ENCODE data around the gene FARS2. TPM values are rescaled to one million over a fixed set of nuclear protein-coding genes. Genes with fewer than 3 reads are reported as not detected.
A peak's percentile ranks its signal among the peaks of the same experiment; 100 is the strongest.
"Not testable (repeated sequence)": the region's sequence is repeated elsewhere in the genome, so short reads cannot be mapped to it uniquely, and the experiment has no call there.

Gene FARS2
- total and polyA plus RNA-seq, 5 donors from 2014 or later = 26.9 to 39.7 (median 34.9) TPM

DNA sequence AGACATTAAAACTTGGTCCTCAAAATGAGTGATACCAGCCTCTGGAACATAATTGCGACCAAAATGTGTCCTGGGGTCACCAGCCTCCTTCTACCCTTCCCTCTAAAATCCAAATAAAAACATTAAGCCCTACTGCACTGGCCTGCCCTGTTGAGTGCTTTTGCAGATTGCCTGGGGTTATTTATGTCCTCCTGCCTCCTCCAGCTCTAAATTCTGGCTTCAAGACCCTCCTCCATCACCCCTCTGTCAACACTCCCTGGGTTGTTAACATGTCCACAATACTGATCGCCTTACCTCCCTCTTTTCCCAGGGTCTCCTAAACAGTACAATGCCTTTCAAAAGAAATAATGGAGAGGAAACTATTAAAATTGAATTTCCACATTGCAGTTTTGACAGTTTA, 418.0 kb downstream of the FARS2 start:
- H3K4me3 Mint-ChIP-seq = no peak overlapping the region
- peaks cover 10 to 33% (median 20%) of the 10 kb centered on the region in 4 donors for H3K4me1 Mint-ChIP-seq
- DNase-seq (no peak), ATAC-seq (ENCODE audit: low read depth in 2 of 2) (no peak)
- no peaks in the 10 kb centered on the region for H3K27me3 Mint-ChIP-seq
- Histone ChIP-seq H3K4me3 (ENCODE audit: low read depth, low read length) (no peak overlapping the region), H3K4me1 (ENCODE audit: control insufficient read depth, insufficient read depth, low read length, poor library complexity, severe bottlenecking) (no peaks in the 10 kb centered on the region), H3K36me3 (ENCODE audit: control insufficient read depth, insufficient read depth, low read length) (no peaks in the 10 kb centered on the region), H3K27me3 (ENCODE audit: control insufficient read depth, insufficient read depth, low read length) (no peaks in the 10 kb centered on the region), H3K9me3 (ENCODE audit: control insufficient read depth in 2 of 2, low read length in 2 of 2) (no peaks in the 10 kb centered on the region), H3K27ac (ENCODE audit: insufficient read depth, low read length, poor library complexity, severe bottlenecking) (no peak overlapping the region)
- peaks cover 15% of the 10 kb centered on the region for H3K36me3 Mint-ChIP-seq
- H3K9me3 Mint-ChIP-seq = peaks cover 0 to 14% (median 0%) of the 10 kb centered on the region in 7 donors
- H3K27ac Mint-ChIP-seq = peak overlapping the region in 1 of 3 donors; percentile 66

DNA sequence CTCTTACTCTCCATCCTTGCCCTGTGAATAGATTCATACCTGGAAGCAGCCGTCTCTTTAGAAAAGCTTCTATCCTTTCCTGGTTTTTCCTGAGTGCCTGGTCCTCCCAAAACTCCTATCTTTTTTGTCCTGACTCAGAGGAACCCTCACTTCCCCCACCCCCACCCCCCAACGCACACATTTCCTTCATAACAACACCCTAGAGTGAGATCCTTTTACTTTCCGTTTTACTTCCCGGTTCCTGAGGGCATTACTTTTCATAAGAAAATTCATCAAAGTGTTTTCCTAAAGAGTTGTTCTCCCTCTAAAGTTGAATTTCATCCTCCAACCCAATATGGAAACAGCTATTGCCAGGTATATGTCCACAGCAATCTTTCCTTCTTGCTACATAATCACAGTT, 418.4 kb downstream of the FARS2 start:
- Histone ChIP-seq H3K4me1 (ENCODE audit: control insufficient read depth, insufficient read depth, low read length, poor library complexity, severe bottlenecking) (no peaks in the 10 kb centered on the region), H3K27ac (ENCODE audit: insufficient read depth, low read length, poor library complexity, severe bottlenecking) (no peak overlapping the region), H3K36me3 (ENCODE audit: control insufficient read depth, insufficient read depth, low read length) (no peaks in the 10 kb centered on the region), H3K27me3 (ENCODE audit: control insufficient read depth, insufficient read depth, low read length) (no peaks in the 10 kb centered on the region), H3K9me3 (ENCODE audit: control insufficient read depth in 2 of 2, low read length in 2 of 2) (no peaks in the 10 kb centered on the region), H3K4me3 (ENCODE audit: low read depth, low read length) (no peak overlapping the region)
- Mint-ChIP-seq H3K36me3 (peaks cover 19% of the 10 kb centered on the region), H3K9me3 (peaks cover 0 to 14% (median 0%) of the 10 kb centered on the region in 7 donors), H3K27ac (peak overlapping the region in 2 of 3 donors; percentile 4 to 66), H3K27me3 (no peaks in the 10 kb centered on the region), H3K4me1 (peaks cover 10 to 30% (median 20%) of the 10 kb centered on the region in 4 donors), H3K4me3 (no peak overlapping the region)
- DNase-seq (peak in 1 of 3 donors; percentile 31), ATAC-seq (ENCODE audit: low read depth in 2 of 2) (no peak)

DNA sequence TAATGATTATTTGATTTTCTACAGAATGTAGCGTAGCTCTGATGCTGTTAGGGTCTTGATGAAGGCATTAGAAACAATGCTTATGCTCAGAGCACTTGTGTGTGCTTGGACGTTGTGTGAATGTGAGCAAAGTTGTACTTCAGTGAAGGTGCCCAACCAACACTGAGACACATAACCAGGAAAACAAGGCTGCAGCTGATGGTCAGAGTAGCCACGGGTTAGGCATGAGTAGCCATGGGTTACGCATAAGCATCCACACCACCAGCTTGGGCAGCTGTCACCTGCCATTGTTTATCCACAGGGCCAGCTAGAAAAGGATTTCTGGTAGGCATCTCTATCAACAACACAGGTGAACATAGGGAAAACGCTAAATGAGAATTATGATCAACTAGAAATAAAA, 418.8 kb downstream of the FARS2 start:
- no peaks in the 10 kb centered on the region for H3K4me1 ChIP-seq (ENCODE audit: control insufficient read depth, insufficient read depth, low read length, poor library complexity, severe bottlenecking)
- Mint-ChIP-seq H3K4me1 (peaks cover 10 to 30% (median 20%) of the 10 kb centered on the region in 4 donors), H3K36me3 (peaks cover 21% of the 10 kb centered on the region), H3K4me3 (no peak overlapping the region), H3K27ac (peak overlapping the region in 1 of 3 donors; percentile 4), H3K27me3 (no peaks in the 10 kb centered on the region), H3K9me3 (peaks cover 0 to 14% (median 0%) of the 10 kb centered on the region in 7 donors)
- ATAC-seq (ENCODE audit: low read depth in 2 of 2) (no peak), DNase-seq (no peak)
- H3K9me3 ChIP-seq (ENCODE audit: control insufficient read depth in 2 of 2, low read length in 2 of 2) = no peaks in the 10 kb centered on the region
- H3K4me3 ChIP-seq (ENCODE audit: low read depth, low read length) = no peak overlapping the region
- no peaks in the 10 kb centered on the region for H3K27me3 ChIP-seq (ENCODE audit: control insufficient read depth, insufficient read depth, low read length)
- H3K27ac ChIP-seq (ENCODE audit: insufficient read depth, low read length, poor library complexity, severe bottlenecking) = no peak overlapping the region
- H3K36me3 ChIP-seq (ENCODE audit: control insufficient read depth, insufficient read depth, low read length) = no peaks in the 10 kb centered on the region

DNA sequence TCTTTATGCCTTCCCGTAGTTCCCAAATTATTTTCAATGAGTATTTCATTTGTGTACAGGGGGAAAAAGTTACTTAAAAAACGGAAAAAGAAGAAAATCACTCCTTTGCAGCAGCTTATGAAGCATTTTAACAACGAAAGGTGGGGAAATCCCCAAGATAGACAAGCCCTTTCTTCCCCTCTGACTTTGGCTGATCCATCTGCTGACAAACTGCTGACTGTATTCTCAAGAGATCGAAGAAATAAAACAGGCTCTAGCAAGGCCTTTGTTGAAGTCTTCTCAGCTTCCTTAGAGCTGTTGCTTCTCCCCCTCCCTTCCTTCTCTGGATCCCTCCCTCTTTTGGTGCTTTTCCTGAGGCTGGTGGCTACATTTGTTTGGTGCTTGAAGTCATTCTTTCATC, 420.2 kb downstream of the FARS2 start:
- Mint-ChIP-seq H3K27me3 (no peaks in the 10 kb centered on the region), H3K9me3 (peaks cover 0 to 14% (median 0%) of the 10 kb centered on the region in 7 donors), H3K36me3 (peaks cover 27% of the 10 kb centered on the region), H3K4me1 (peaks cover 10 to 30% (median 20%) of the 10 kb centered on the region in 4 donors), H3K4me3 (peak overlapping the region in 1 of 4 donors; percentile 70), H3K27ac (peak overlapping the region in 2 of 3 donors; percentile 35 to 37)
- H3K27me3 ChIP-seq (ENCODE audit: control insufficient read depth, insufficient read depth, low read length) = no peaks in the 10 kb centered on the region
- no peak for ATAC-seq (ENCODE audit: low read depth in 2 of 2)
- H3K4me1 ChIP-seq (ENCODE audit: control insufficient read depth, insufficient read depth, low read length, poor library complexity, severe bottlenecking) = no peaks in the 10 kb centered on the region
- H3K27ac ChIP-seq (ENCODE audit: insufficient read depth, low read length, poor library complexity, severe bottlenecking) = no peak overlapping the region
- peak in 1 of 3 donors; percentile 51 for DNase-seq
- H3K36me3 ChIP-seq (ENCODE audit: control insufficient read depth, insufficient read depth, low read length) = no peaks in the 10 kb centered on the region
- H3K4me3 ChIP-seq (ENCODE audit: low read depth, low read length) = no peak overlapping the region
- no peaks in the 10 kb centered on the region for H3K9me3 ChIP-seq (ENCODE audit: control insufficient read depth in 2 of 2, low read length in 2 of 2)

DNA sequence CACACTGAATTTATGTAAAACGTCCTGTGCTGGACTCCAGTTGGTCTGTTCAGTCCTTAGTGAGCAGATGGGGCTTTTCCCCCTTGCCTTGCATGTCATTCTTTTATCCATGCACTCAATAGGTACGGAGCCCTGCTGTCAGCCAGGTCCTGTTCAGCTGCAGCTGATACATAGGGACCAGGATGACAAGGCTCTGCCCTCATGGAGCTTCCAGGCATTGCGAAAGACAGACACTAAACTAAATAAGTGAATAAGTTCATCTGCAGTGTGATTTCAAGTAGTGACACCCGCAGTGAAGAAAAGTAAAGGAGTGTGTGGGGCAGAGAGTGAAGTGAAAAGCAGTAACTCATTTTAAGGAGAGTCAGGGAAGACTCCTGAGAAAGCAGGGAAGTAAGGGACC, 421.2 kb downstream of the FARS2 start:
- Mint-ChIP-seq H3K36me3 (peaks cover 27% of the 10 kb centered on the region), H3K27ac (peak overlapping the region in 2 of 3 donors; percentile 10 to 72), H3K4me1 (peaks cover 10 to 30% (median 18%) of the 10 kb centered on the region in 4 donors), H3K27me3 (no peaks in the 10 kb centered on the region), H3K4me3 (no peak overlapping the region), H3K9me3 (peaks cover 0 to 18% (median 0%) of the 10 kb centered on the region in 7 donors)
- no peaks in the 10 kb centered on the region for H3K9me3 ChIP-seq (ENCODE audit: control insufficient read depth in 2 of 2, low read length in 2 of 2)
- H3K4me1 ChIP-seq (ENCODE audit: control insufficient read depth, insufficient read depth, low read length, poor library complexity, severe bottlenecking) = no peaks in the 10 kb centered on the region
- H3K27me3 ChIP-seq (ENCODE audit: control insufficient read depth, insufficient read depth, low read length) = no peaks in the 10 kb centered on the region
- no peak overlapping the region for H3K27ac ChIP-seq (ENCODE audit: insufficient read depth, low read length, poor library complexity, severe bottlenecking)
- ATAC-seq (ENCODE audit: low read depth in 2 of 2) (no peak), DNase-seq (no peak)
- no peak overlapping the region for H3K4me3 ChIP-seq (ENCODE audit: low read depth, low read length)
- no peaks in the 10 kb centered on the region for H3K36me3 ChIP-seq (ENCODE audit: control insufficient read depth, insufficient read depth, low read length)

DNA sequence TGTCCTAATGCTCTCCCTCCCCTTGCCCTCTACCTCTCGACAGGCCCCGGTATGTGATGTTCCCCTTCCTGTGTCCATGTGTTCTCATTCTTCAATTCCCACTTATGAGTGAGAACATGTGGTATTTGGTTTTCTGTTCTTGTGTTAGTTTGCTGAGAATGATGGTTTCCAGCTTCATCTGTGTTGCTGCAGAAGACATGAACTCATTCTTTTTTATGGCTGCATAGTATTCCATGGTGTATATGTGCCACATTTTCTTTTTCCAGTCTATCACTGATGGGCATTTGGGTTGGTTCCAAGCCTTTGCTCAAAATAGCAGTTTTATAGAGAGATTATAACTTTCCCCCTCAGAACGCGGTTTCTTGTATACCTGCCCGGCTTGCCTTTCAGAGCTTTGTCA, 422.4 kb downstream of the FARS2 start:
- not testable (repeated sequence) for ATAC-seq (ENCODE audit: low read depth in 2 of 2); H3K27ac Mint-ChIP-seq; H3K4me3 ChIP-seq (ENCODE audit: low read depth, low read length); H3K36me3 ChIP-seq (ENCODE audit: control insufficient read depth, insufficient read depth, low read length); H3K4me3 Mint-ChIP-seq; H3K27ac ChIP-seq (ENCODE audit: insufficient read depth, low read length, poor library complexity, severe bottlenecking); H3K27me3 ChIP-seq (ENCODE audit: control insufficient read depth, insufficient read depth, low read length); H3K9me3 ChIP-seq (ENCODE audit: control insufficient read depth in 2 of 2, low read length in 2 of 2); DNase-seq; H3K4me1 ChIP-seq (ENCODE audit: control insufficient read depth, insufficient read depth, low read length, poor library complexity, severe bottlenecking); H3K27me3 Mint-ChIP-seq
- peaks cover 27% of the 10 kb centered on the region for H3K36me3 Mint-ChIP-seq
- H3K9me3 Mint-ChIP-seq = peaks cover 0 to 18% (median 0%) of the 10 kb centered on the region in 7 donors
- peaks cover 9 to 29% (median 15%) of the 10 kb centered on the region in 4 donors for H3K4me1 Mint-ChIP-seq

DNA sequence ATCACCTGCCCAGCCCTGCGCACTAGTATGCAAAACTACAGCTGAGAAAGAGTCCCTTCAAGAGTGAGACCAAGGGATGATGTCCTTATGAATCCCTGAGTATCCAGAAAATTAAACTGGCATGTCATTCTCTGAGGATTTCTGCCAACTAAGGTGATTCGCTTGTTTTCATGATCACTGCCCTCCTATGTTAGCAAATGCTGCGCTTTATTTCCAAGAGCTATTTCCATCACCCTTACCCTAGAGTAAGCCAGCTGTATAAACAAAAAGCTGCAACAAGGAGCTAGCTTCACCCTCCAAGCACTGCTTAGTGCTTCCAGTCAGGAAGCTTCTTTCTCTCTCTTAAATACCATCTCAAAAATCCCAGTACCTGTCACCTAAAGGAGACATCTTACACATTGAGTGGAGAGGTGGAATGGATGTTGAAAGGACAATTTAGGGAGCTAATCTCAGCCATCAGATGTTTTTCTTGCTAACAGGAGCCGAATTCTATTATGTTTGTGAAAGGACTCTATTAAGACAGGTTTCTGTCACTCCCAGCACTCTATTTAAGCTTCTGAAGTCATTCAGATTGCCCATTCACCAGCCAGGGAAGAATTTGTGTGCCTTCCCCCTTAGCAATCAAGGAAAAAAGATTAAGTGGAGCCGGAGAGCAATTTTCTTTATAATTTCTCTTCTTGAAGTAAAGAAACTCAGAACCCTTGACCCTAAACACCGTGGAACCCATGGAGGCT, 423.2 kb downstream of the FARS2 start:
- Mint-ChIP-seq H3K36me3 (peaks cover 27% of the 10 kb centered on the region), H3K9me3 (peaks cover 0 to 18% (median 0%) of the 10 kb centered on the region in 7 donors), H3K27me3 (no peaks in the 10 kb centered on the region), H3K4me1 (peaks cover 9 to 21% (median 13%) of the 10 kb centered on the region in 4 donors), H3K4me3 (no peak overlapping the region), H3K27ac (no peak overlapping the region)
- Histone ChIP-seq H3K4me1 (ENCODE audit: control insufficient read depth, insufficient read depth, low read length, poor library complexity, severe bottlenecking) (no peaks in the 10 kb centered on the region), H3K27me3 (ENCODE audit: control insufficient read depth, insufficient read depth, low read length) (no peaks in the 10 kb centered on the region), H3K36me3 (ENCODE audit: control insufficient read depth, insufficient read depth, low read length) (no peaks in the 10 kb centered on the region), H3K9me3 (ENCODE audit: control insufficient read depth in 2 of 2, low read length in 2 of 2) (no peaks in the 10 kb centered on the region), H3K27ac (ENCODE audit: insufficient read depth, low read length, poor library complexity, severe bottlenecking) (no peak overlapping the region), H3K4me3 (ENCODE audit: low read depth, low read length) (no peak overlapping the region)
- ATAC-seq (ENCODE audit: low read depth in 2 of 2) (no peak), DNase-seq (no peak)
